Activated CD4-positive, alpha-beta T cell treated with anti-CD3 and anti-CD28 coated beads for 48 hours (primary cell): ENCODE results near the gene SLC17A9.

Experiments
- DNase-seq: peaks from one replicate; pipeline ENCODE4 v3.0.0-alpha.2; 2020

The SLC17A9 gene

DNA sequence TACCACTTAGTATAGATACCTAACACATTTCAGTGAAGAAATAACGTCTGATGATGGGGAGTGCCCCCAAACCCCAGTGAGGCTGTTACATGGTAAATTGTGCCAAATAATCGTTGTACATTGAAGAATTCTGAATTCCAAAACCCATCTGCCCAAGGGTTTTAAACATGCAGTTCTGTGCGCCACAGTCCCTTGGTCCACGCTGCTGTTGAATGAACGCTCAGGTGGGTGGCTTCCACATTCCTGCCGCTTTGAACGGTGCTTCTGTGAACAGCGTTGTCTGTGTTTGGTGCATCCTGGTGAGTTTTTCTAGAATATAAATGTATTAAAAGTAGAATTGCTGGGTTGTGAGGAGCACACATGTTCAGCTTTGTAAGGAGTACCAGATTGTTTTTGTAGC lies 11.6 kb upstream of the SLC17A9 start:
- DNase-seq, result no peak

DNA sequence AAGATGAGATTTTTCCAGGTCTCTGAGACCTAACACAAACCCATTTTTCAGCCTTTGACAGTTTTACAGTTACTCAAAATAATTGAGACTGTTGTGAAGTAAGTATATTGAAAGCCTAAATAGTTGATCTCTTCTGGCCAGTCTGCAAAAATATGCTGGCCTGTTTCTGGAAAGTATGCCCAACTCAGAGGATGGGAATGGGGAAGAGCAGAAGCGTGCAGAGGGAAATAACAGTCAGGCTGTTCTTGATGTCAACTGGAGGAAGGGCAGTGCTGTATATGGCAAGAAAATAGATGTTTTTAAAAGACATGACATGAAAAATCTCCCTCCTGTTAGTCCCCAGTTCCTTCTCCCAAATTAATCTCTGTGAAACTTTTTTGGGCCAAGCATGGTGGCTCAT lies 10.7 kb upstream of the SLC17A9 start:
- DNase-seq, result no peak

DNA sequence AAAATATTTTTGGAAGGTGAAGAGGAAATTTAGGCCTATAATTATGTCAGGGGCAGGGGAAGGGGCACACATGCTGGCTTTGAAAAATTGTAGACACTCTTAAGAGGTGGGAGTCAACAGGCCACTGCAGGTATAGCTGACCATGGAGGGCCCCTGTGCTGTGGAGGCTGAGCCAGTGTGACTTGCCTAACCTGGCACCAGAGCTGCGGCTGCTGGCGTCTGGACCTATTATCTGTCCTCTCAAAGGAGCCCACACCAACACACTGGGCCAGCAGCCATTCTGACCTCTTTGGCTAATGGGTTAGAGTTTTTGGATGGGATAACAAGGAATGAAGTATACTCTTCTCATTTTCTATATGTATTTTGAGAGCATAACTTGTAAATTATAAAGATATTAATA lies 10.1 kb upstream of the SLC17A9 start:
- DNase-seq, result no peak

DNA sequence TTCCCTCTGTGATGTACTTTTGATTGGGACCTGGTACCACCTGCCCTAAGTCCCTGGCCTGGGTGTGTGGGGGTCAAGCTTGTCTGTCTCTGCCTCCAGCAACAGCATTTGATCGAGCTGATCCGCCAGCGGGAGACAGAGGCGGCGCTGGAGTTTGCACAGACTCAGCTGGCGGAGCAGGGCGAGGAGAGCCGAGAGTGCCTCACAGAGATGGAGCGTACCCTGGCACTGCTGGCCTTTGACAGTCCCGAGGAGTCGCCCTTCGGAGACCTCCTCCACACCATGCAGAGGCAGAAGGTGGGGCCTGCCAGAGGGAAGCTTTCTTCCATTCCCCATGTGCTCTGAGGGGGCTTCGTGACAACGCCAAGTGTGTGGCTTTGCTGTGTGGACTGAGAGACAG lies 9.1 kb upstream of the SLC17A9 start:
- DNase-seq, result no peak

DNA sequence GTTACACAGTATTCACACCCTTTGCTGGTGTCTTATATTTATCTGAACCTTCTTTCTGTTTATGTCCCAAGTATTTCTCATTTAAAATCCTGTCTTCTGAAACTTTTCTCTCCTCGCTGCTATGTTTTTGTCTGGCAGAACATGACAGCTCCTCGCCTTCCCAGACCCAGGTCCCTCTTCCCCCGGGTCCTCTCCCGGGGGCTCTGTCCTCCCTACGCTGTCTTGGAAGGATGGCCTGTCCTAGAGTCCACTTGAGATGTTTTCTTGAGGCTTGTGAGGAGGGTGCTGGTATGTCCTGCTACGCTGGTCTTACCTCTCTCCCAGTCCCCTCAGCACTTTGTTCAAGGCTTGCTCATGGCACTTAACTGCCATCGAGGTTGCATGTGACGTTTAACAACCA lies 8.3 kb upstream of the SLC17A9 start:
- no peak for DNase-seq

DNA sequence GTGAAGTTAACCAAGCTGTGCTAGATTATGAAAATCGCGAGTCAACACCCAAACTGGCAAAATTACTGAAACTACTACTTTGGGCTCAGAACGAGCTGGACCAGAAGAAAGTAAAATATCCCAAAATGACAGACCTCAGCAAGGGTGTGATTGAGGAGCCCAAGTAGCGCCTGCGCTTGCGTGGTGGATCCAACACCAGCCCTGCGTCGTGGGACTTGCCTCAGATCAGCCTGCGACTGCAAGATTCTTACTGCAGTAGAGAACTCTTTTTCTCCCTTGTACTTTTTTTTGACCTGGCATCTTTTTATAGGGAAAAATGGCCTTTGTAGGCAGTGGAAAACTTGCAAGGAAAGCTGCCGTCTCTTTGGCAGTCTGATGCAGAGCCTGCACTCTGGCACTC lies 7.8 kb upstream of the SLC17A9 start:
- DNase-seq, result no peak

DNA sequence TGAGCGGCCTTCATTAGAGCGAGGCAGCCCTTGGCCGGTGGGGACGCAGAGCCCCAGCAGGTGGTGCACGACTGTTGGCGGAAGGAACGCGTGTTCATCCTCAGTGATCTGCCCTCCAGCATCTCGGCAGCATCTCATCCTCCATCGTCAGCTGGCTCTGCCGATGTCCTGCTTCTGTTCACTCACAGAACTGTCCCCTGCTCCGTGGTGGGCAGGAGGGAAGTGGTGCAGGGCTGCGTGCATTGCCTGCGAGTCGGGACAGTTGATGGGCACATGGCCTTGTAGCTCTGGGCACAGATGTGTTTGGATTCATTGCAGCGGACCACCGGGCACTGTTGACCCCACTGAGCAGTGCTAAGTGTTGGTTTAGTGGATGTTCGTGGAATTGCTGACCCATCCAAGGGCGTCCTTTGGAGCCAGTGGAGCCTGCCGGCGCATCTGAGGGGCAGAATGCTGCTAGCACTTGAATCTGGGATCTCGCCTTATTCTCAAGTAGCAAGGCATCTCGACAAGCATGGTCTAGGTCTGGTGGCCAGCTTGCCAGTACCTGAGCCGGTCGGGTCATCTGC lies 6.7 kb upstream of the SLC17A9 start:
- no peak for DNase-seq

DNA sequence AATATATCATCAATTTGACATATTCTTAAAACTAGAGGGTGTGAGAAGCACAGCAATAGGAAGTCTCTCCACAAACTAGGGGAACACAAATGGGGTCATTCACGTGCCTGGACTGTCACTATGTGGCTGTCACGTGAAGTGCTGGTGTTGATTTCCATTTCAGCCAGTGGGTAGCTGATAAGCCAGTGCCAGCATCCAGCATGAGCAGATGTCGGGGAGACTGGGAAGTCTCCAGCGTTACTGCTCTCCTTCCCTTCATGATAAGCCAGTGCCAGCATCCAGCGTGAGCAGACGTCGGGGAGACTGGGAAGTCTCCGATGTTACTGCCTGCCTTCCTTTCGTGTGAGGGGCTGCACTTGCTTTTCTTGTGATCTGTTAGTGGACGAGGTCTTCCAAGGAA lies 5.6 kb upstream of the SLC17A9 start:
- no peak for DNase-seq

DNA sequence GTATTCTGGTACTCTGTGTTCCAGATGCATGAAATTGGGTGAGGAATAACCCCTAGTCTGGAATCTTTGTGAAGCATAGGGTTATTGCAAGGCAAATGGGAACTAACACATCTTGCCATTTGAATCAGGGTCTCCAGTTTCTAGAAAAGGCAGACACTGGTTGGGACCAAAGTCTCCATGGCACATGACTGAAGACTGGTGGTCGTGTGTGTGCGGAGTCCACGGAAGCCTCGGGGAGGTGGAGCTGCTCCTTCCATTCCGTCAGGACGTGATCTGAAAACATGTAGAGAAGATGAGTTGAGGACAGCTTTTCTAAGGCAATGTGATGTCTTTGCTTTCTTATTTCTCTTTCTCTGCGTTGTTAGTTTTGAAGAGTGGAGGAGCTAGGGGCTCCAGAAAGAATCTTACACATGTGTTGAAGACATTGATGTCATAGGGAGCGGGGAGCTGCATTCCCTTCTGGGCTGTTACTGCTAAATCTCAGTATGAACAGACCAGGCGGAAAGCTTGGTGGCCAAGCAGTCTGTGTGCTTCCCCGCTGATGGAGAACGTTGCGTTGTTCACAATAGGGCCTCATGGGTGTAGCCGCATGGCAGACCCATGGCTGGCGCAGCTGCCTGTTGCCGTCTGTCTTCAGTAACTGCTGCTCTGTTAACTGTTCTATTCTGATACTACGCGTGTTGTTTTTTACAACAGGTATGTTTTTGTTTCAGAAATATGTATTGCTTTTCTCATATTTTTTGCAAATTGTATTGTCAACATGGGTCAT lies 4.8 kb upstream of the SLC17A9 start:
- DNase-seq, result no peak

DNA sequence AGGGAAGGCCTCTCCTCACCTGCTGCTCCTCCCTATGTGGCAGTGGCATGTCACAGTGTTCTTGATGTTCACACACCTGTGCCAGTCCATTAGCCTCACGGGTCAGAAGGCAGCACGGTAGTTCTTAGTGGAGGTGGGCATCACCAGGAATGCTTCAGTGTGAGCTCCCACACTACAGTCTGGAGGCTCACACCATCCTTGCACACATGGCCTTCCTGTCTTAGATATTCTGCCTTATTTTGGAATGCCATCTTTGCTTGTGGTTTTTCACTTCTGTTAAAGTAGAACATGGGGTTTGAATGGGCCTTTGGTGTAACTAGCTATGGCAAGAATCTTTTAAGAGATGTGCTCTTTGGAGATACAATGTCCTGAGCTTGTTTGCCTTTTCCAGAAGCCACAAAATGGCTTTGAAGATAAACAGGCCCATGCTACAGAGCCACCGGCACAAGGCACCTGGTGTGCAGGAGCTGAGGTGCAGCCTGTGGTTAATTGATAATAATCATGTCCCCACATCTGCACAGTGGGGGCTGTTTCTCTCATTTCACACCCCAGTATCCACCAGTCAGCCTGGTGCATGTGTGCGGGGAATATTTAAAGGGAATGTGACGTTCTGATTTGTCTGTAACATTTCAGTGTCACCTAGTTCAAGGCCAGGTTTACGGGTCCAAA lies 3.2 kb upstream of the SLC17A9 start:
- DNase-seq, result no peak

DNA sequence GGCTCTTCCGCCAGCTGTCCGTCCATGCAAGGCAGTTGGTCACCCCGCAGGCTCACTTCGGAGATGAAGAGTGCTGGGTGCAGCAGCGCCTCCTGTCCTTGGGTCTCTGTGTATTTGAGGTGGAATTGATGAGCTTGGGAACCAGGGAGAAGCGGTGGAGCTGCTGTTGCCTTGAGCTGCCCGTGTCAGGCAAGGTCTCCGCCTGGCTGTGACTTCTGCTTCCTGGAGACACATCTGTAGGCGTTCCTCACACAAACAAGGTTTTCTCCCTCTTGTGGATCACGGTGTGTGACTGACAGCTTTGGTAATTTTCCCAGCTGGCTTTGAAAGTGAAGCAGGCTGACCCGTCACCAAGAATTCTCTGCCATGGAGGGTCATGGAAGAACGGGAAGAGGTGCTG lies 2.5 kb upstream of the SLC17A9 start:
- no peak for DNase-seq

DNA sequence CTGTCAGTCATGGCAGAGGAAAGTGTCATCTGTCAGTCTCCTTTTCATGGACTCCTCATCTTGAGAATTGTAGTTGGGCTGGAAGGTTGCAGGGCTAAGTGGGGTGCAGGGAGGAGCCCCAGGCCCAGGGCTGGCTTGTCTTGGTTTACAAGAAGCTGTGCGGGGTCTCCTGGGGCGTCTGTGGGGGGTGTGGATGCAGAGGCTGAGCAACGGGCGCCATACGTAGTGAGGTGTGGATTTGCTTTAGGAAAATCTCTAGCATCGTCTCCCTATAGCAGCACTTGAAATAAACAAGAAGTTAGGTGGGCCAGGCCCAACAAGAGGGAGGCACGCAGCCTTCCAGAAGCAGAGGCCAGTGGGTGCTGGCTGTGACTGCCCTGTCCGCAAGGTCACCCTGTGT lies 1.8 kb upstream of the SLC17A9 start:
- no peak for DNase-seq

DNA sequence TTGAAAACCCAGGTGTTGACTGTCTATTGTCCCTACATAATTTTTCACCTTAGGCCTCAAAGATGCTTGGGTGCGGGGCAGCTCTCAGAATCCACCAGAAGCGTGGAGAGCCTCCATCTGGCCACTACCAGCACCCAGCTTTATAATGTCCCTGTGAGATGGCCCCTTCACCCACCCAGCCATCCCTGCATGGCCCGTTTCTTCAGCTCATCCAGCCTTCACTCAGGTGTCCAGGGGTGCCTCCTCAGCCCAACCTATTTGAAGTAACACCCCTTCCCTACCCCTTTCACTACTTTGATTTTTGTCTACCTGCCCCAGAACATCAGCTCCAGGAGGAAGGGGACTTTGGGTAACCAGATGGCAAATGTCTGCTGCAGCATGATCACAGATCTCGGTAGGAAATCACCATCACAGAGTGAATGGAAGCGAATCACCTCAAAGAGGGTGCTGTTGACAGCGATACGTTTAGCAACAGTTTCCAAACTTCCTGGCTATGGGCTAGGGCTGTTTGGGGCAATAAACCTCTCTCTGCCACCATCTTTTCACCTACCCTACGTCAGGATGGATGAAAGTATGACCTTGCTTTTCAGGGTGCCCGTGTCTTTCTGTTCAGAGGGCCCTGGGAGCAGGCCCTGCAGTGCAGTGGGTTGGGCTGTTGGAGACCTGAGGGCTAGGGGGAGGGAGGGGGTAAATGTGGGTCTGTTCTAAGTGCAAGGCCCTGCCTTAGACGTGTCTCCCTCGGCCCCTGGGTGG lies 1.2 kb upstream of the SLC17A9 start:
- DNase-seq, result no peak

DNA sequence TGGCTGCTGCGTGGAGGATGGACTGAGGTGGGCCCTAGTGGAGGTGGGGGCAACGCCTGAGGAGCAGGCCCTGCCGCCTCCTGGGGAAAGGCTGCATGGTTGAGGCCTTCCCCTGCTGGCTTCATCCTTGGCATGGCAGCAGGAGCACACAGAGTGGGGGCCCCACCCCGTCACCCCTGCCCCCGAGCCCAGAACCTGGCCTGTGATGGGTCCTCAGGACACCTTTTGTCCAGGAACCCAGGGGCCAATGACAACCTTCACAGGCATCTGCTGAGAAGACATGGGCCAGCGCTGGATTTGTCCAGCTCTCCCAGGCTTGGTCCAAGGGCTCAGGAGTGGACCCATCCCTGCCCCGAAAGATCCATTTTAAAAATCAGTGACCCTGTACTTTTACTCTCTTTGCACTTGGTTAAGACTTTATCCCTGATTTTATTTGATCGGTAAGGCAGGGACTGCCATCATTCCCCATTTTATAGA lies 575 bp upstream of the SLC17A9 start:
- no peak for DNase-seq

DNA sequence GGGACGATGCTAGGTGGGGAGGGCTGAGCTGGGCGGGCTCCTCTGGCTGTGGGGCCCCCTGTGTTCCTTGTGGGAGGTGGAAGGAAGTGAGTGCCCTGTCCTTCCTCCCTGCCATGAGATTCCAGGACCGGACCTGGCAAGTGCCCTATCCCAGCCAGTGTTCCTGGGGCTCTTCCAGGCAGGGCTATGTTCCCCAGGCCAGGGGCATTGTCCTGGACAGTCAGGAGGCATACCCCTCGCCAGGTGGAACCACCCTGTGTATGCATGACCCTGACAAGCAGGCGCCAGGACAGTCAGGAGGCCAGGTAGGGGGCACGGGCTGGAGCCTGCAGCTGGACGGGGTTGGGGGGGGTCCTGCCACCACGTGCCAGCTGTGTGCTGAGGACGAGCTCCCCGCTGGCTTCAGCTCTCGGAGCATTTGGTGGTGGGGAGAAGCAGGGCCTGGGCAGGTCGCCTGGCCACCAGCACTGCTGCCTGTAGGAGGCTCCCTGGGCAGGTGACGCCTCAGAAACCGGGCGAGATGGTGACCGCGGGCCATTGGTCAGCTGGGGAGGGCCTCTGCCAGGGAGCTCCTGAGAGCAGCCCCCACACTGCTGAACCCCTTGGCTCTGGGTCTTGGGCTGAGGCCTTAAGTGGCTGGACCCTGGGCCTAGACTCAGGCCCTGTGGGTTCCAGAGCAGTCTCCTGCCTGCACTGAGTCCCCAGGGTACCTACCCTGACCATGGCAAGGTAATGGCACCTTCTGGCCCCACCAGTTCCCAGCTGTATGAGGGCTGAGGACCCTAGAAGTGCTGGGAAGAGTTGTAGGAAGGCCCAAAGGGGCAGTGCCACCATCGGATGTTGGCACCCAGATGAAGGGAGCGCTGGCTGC lies 694 bp downstream of the SLC17A9 start:
- no peak for DNase-seq

DNA sequence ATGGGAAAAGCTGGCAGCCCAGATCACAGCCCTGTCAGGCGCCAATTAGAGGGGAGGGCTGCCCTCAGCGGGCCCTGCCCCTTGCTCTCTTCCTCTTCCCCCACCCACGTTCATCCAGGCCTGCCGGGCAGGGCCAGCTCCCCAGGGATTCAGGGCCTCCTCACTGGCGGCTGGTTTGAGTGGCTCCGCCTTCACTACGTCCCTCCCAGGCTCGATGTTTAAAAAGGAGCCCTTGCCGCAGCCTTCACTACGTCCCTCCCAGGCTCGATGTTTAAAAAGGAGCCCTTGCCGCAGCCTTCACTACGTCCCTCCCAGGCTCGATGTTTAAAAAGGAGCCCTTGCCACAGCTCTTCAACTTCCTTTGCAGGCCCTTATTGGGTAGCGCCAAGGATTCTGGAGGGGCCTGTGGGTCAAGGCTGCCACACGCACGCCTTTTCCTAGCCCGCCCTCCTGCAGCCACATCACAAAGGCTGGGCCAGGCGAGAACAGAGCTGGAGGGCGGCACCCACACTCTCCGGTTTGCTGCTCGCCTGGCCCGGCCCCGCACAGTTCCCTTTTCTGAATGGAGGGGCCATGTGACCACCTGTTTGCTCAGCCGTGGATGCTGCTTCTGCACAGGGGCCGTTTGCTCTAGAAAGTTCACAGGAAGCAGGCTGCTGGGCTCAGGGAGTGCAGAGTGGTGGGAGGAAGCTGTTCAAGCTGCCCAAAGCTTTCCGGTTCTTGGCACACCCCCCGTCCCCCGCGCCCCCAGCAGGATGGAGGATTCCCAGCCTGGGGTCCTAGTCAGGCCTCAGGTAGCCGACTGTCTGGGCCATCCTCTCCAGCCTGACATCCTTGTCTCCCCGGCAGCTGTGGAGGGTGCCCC lies 1.6 kb downstream of the SLC17A9 start:
- DNase-seq, result peak; percentile 64

DNA sequence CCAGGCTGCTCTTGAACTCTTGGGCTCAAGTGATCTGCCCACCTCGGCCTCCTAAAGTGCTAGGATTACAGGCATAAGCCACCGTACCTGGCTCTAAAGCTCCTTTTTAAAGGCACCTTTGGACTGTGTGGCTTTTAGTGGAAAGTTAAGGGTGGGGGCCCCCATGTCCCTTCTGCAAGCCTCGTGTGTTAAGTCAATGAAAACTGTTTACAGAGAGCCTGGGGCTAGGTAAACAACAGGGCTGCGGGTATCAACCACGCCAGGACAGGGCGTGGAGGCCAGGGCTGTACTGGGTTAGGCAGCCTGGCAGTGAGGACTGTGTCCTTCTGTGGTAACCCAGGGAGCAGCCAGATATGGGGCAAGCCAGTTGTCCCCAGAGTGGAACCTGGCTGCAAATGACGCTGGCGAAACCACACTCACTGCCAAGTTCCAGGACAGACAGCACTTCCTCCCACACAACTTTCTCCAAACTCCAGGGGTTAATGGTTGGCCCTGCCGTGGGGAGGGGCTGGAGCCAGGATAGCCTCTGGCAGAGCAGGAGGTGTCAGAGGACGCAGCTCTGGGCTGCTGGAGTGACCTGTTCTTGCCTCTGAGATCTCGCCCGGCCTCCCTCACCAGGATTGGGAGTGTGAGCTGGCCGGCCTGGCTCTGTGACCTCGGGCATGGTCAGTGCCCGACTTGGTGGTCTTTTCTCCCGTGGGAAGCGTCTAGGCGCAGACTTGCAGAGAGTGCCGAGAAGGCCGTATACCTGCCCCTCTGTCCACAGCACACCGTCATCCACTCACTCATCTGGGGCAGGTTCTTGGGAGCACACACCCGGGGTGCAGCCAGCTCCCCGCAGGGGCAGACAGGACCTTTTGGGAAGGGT lies 3.2 kb downstream of the SLC17A9 start:
- DNase-seq, result no peak

DNA sequence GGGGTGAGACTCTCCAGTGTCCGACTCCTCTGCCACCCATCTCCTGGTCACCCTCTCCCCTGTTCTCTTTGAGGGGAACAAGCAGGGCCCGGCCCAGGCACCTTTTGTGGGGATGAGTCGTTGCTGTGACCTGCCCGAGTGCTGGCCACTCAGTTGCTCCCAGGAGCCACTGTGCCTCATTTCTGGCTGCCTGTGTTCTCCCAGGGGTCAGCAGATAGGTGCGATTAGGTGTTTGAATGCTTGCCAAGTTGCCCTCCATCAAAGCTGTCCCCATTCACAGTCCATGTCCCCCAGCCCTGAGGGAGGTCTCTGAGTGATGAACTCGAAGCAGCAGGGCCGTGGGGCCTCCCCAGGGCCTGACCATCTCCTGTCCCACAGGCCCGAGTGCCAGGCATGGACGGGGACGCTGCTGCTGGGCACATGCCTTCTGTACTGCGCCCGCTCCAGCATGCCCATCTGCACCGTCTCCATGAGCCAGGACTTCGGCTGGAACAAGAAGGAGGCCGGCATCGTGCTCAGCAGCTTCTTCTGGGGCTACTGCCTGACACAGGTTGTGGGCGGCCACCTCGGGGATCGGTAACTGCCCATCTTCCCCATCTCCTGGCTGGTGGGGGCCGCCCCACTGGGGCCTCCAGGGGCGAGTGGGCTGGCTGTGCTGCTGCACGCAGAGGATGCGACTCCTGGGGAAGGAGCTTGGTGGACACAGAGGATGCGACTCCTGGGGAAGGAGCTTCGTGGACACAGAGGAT lies 4.1 kb downstream of the SLC17A9 start:
- DNase-seq, result no peak
